ENCODE data around the gene DCAF11.

DCAF11 gene

DNA sequence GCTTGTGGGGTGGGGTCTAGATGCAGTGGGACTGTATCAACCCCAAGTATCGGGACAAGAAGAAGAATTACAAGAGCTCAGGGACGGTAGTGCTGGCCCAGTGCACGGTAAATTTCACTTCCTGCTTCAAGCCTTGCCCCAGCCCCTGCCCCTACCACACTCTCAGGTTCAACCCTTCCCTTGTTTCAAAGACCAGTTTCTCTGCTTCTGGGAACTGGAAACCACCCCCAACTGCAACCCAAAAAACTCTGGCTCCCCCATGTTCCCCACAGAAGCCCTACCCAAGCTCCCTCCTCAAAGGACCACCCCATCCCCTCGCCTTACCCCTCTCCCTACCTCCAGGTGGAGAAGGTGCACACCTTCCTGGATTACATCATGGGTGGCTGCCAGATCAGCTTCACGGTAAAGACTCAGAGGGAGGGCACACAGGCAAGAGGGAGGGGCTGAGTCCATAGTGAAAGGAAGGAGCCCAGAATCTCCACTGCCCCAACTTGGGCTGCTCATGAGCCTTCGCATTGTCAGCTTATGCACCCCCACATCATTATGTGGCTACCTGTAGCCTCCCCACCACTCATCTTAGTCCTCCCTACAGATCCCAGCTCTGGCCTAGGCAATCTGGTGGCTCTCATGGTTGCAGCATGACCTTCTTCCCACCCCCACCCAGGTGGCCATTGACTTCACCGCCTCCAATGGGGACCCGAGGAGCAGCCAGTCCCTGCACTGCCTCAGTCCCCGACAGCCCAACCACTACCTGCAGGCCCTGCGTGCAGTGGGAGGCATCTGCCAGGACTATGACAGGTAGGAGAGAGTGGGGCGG is 38.9 kb upstream of the DCAF11 start (continued):
- TF ChIP-seq ZNF394 (tag by site-specific recombination; IDR thresholded peaks at IDR 0.05; ENCODE audit: borderline replicate concordance) (no peak), ZNF155 (tag by site-specific recombination; IDR thresholded peaks at IDR 0.05) (no peak), REPIN1 (tag by site-specific recombination; IDR thresholded peaks at IDR 0.05; ENCODE audit: low read depth) (no peak)
- TF ChIP-seq, protein P1, sequence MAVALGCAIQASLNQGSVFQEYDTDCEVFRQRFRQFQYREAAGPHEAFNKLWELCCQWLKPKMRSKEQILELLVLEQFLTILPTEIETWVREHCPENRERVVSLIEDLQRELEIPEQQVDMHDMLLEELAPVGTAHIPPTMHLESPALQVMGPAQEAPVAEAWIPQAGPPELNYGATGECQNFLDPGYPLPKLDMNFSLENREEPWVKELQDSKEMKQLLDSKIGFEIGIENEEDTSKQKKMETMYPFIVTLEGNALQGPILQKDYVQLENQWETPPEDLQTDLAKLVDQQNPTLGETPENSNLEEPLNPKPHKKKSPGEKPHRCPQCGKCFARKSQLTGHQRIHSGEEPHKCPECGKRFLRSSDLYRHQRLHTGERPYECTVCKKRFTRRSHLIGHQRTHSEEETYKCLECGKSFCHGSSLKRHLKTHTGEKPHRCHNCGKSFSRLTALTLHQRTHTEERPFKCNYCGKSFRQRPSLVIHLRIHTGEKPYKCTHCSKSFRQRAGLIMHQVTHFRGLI (tag by site-specific recombination; IDR thresholded peaks at IDR 0.05): 0 out of 2 replicates have a peak, but pooled peaks have one; percentile 36
- TF ChIP-seq, protein P2, sequence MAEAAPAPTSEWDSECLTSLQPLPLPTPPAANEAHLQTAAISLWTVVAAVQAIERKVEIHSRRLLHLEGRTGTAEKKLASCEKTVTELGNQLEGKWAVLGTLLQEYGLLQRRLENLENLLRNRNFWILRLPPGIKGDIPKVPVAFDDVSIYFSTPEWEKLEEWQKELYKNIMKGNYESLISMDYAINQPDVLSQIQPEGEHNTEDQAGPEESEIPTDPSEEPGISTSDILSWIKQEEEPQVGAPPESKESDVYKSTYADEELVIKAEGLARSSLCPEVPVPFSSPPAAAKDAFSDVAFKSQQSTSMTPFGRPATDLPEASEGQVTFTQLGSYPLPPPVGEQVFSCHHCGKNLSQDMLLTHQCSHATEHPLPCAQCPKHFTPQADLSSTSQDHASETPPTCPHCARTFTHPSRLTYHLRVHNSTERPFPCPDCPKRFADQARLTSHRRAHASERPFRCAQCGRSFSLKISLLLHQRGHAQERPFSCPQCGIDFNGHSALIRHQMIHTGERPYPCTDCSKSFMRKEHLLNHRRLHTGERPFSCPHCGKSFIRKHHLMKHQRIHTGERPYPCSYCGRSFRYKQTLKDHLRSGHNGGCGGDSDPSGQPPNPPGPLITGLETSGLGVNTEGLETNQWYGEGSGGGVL (tag by site-specific recombination; IDR thresholded peaks at IDR 0.05): peak; percentile 31; the same call in 1 of the 2 replicates

DNA sequence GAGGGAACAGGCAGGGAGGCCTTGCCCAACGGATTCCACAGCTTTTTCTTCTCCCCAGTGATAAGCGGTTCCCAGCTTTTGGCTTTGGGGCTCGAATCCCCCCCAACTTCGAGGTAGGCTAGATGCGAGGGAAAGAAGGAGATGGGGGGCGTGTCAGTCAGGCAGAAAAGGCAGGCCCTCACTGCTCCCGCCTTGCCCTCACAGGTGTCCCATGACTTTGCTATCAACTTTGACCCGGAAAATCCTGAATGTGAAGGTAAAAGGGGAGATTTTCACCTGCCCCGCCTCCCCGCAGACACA is 38.3 kb upstream of the DCAF11 start:
- CTCF ChIA-PET: interaction anchor here (0.6 to 3.9 kb wide), 3 partner anchors 15 to 509 kb away, joined by 3 to 31 read pairs (median 3); partner anchors contain the start of gene AP1G2
- POLR2A ChIA-PET: no interaction called here
- no peaks in the 10 kb centered on the region for H3K9me3 ChIP-seq (ENCODE audit: control insufficient read depth, insufficient read depth, low read depth, low read length)
- no peak overlapping the region for H3K27ac ChIP-seq (ENCODE audit: extremely low read depth, low read depth, low read length)
- no peak overlapping the region for H3K4me3 ChIP-seq (ENCODE audit: low read depth, low read length)
- H3K4me1 ChIP-seq (ENCODE audit: control insufficient read depth, insufficient read depth, low read length): peaks cover 7% of the 10 kb centered on the region; the same call in 1 of the 2 replicates
- H3K36me3 ChIP-seq (ENCODE audit: control insufficient read depth in 2 of 2, insufficient read depth in 1 of 2, low read length in 2 of 2): no peaks in the 10 kb centered on the region
- no peak for TF ChIP-seq SETDB1 (IDR thresholded peaks at IDR 0.05; ENCODE audit: insufficient read length, low read length)
- TF ChIP-seq ZXDB (tag by site-specific recombination; IDR thresholded peaks at IDR 0.05): no peak
- TF ChIP-seq, protein P3, sequence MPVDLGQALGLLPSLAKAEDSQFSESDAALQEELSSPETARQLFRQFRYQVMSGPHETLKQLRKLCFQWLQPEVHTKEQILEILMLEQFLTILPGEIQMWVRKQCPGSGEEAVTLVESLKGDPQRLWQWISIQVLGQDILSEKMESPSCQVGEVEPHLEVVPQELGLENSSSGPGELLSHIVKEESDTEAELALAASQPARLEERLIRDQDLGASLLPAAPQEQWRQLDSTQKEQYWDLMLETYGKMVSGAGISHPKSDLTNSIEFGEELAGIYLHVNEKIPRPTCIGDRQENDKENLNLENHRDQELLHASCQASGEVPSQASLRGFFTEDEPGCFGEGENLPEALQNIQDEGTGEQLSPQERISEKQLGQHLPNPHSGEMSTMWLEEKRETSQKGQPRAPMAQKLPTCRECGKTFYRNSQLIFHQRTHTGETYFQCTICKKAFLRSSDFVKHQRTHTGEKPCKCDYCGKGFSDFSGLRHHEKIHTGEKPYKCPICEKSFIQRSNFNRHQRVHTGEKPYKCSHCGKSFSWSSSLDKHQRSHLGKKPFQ (tag by site-specific recombination; IDR thresholded peaks at IDR 0.05): no peak
- no peak for TF ChIP-seq HOXD13 (CRISPR knock-in tag; IDR thresholded peaks at IDR 0.05; ENCODE audit: borderline replicate concordance)
- no peak for TF ChIP-seq ZFP69B (tag by site-specific recombination; IDR thresholded peaks at IDR 0.05)
- no peak for TF ChIP-seq ZNF530 (tag by site-specific recombination; IDR thresholded peaks at IDR 0.05; ENCODE audit: low read depth)
- no peak for TF ChIP-seq GLIS2 (tag by site-specific recombination; IDR thresholded peaks at IDR 0.05)
- TF ChIP-seq ZNF157 (tag by site-specific recombination; IDR thresholded peaks at IDR 0.05): no peak
- no peak for TF ChIP-seq ZNF394 (tag by site-specific recombination; IDR thresholded peaks at IDR 0.05; ENCODE audit: borderline replicate concordance)
- no peak for TF ChIP-seq ZSCAN16 (tag by site-specific recombination; IDR thresholded peaks at IDR 0.05)
- no peak for TF ChIP-seq ZNF184 (tag by site-specific recombination; IDR thresholded peaks at IDR 0.05)
- TF ChIP-seq ZBTB7A (tag by site-specific recombination; IDR thresholded peaks at IDR 0.05; ENCODE audit: low read depth): no peak
- TF ChIP-seq TCF7L2 (IDR thresholded peaks at IDR 0.05; ENCODE audit: borderline replicate concordance, low read depth, low read length): no peak
- no peak for TF ChIP-seq ZNF623 (tag by site-specific recombination; IDR thresholded peaks at IDR 0.05)
- no peak for TF ChIP-seq ZNF133 (tag by site-specific recombination; IDR thresholded peaks at IDR 0.05)
